ENCODE results near the gene TEX10. TPM values are rescaled to one million over a fixed set of nuclear protein-coding genes. Genes with fewer than 3 reads are reported as not detected.
A peak's percentile ranks its signal among the peaks of the same experiment; 100 is the strongest.

TEX10 gene
- total and polyA plus RNA-seq, 2 of the 13 experiments (the other 11 are each of a cell fraction or from before 2014, with no cell fraction given): 18.1 to 38.7 TPM

- peak; percentile 74; the same call in 1 of the 2 replicates for TF ChIP-seq KIAA2018 (CRISPR knock-in tag; IDR thresholded peaks at IDR 0.05; ENCODE audit: borderline replicate concordance)
- peak; percentile 49; the same call in 1 of the 2 replicates for TF ChIP-seq ZNF616 (CRISPR knock-in tag; IDR thresholded peaks at IDR 0.05; ENCODE audit: low read depth)
- TF ChIP-seq HNRNPUL1 (IDR thresholded peaks at IDR 0.05; ENCODE audit: low read depth, low read length): no peak
- TF ChIP-seq ZFP36 (IDR thresholded peaks at IDR 0.05; ENCODE audit: borderline replicate concordance, low read depth, low read length, partially characterized antibody): no peak
- TF ChIP-seq ATF6 (CRISPR knock-in tag; conservative IDR thresholded peaks at IDR 0.05): no peak
- TF ChIP-seq ZMAT5 (CRISPR knock-in tag; IDR thresholded peaks at IDR 0.05; ENCODE audit: borderline replicate concordance, low read depth): no peak
- peak; percentile 77; the same call in 1 of the 2 replicates for TF ChIP-seq LBX2 (CRISPR knock-in tag; IDR thresholded peaks at IDR 0.05; ENCODE audit: borderline replicate concordance)
- TF ChIP-seq ATF4 (CRISPR knock-in tag; IDR thresholded peaks at IDR 0.05): peak in 1 of 2 experiments; percentile 76; a peak in 1 of 4 replicates
- peak; percentile 37; the same call in 1 of the 2 replicates for TF ChIP-seq HCFC1 (IDR thresholded peaks at IDR 0.05; ENCODE audit: low read depth, low read length)
- TF ChIP-seq DR1 (CRISPR knock-in tag; IDR thresholded peaks at IDR 0.05): peak; percentile 84
- no peak for TF ChIP-seq CC2D1A (CRISPR knock-in tag; IDR thresholded peaks at IDR 0.05)
- TF ChIP-seq ZNF512B (CRISPR knock-in tag; IDR thresholded peaks at IDR 0.05; ENCODE audit: borderline replicate concordance): no peak
These were observed at the start of gene TEX10 (continued) for GRCh38 chr9:100352727-100353505.
